Stimulated activated CD8-positive, alpha-beta memory T cell treated with anti-CD3 and anti-CD28 coated beads, Interleukin-12 subunit alpha, Interleukin-12 subunit beta, amount 100 ng/mL, for 4 hours (primary cell): ENCODE measurements around the gene C1QTNF1.
"Not testable (repeated sequence)": the region's sequence is repeated elsewhere in the genome, so short reads cannot be mapped to it uniquely, and the experiment has no call there.

ENCODE experiments used
- DNase-seq: peaks from one replicate; pipeline ENCODE4 v3.0.0-alpha.2; 2020; ENCODE audit warnings: low read depth

C1QTNF1 gene

GRCh38 chr17:79053251-79053925 lies 29.4 kb downstream of the C1QTNF1 start:
- DNase-seq = no peak

GRCh38 chr17:79054200-79054960 lies 30.4 kb downstream of the C1QTNF1 start:
- DNase-seq = no peak

GRCh38 chr17:79055197-79055596 lies 31.2 kb downstream of the C1QTNF1 start:
- DNase-seq = no peak

- DNase-seq = no peak
Measured at GRCh38 chr17:79057737-79058385, 33.9 kb downstream of the C1QTNF1 start.

- no peak for DNase-seq
Measured at GRCh38 chr17:79062691-79063090, 38.7 kb downstream of the C1QTNF1 start.

- DNase-seq = no peak
Measured at GRCh38 chr17:79064026-79064425, 40.1 kb downstream of the C1QTNF1 start.

- DNase-seq = no peak
Measured at GRCh38 chr17:79065105-79065670, 41.2 kb downstream of the C1QTNF1 start.

GRCh38 chr17:79066963-79067362 lies 43.0 kb downstream of the C1QTNF1 start:
- no peak for DNase-seq

GRCh38 chr17:79070266-79070880 lies 46.4 kb downstream of the C1QTNF1 start:
- no peak for DNase-seq

GRCh38 chr17:79071161-79071740 lies 47.3 kb downstream of the C1QTNF1 start:
- DNase-seq = no peak

- DNase-seq = no peak
Measured at GRCh38 chr17:79072544-79072943, 48.6 kb downstream of the C1QTNF1 start.

GRCh38 chr17:79073016-79073705 lies 49.2 kb downstream of the C1QTNF1 start:
- no peak for DNase-seq

- DNase-seq = no peak
Measured at GRCh38 chr17:79073706-79074088, 49.7 kb downstream of the C1QTNF1 start.

GRCh38 chr17:79074121-79074648 lies 50.2 kb downstream of the C1QTNF1 start:
- DNase-seq = not testable (repeated sequence)

GRCh38 chr17:79074649-79075445 lies 50.9 kb downstream of the C1QTNF1 start, which contains the start of gene ENGASE:
TSS of gene ENGASE (plus strand) at chr17:79074824. CDS start at chr17:79074945, 121 bp downstream.
- DNase-seq = peak; percentile 86

- DNase-seq = no peak
Measured at GRCh38 chr17:79075446-79075750, 51.4 kb downstream of the C1QTNF1 start.

GRCh38 chr17:79075861-79076406 lies 52.0 kb downstream of the C1QTNF1 start:
- no peak for DNase-seq

GRCh38 chr17:79077587-79077986 lies 53.6 kb downstream of the C1QTNF1 start:
- DNase-seq = no peak

GRCh38 chr17:79078476-79079190 lies 54.7 kb downstream of the C1QTNF1 start:
- DNase-seq = no peak
